IMR-90 (cell line): ENCODE measurements around the gene MAT2A. TPM values are rescaled to one million over a fixed set of nuclear protein-coding genes. Genes with fewer than 3 reads are reported as not detected.

Experiments
- ATAC-seq: fragments of 200-7000 bp; cut with Tn5 transposase; 2 replicates; pipeline ENCODE4 v1.9.1; 2020; ENCODE audit warnings: low read depth, mild to moderate bottlenecking, moderate library complexity
- BruUV-seq: library from RNA; stranded (reverse); fragments of 400-500 nt; replicated peaks from 2 replicates; lab custom pipeline; 2021; lab: Mats Ljungman, UMichigan
- CTCF ChIA-PET: fragments of 300-600 bp; formaldehyde crosslinking; extraction: SDS; loops from one replicate; lab custom pipeline; 2021; ENCODE audit warnings: antibody characterized with exemption; lab: Yijun Ruan, JAX
- POLR2A ChIA-PET: fragments of 300-600 bp; sonication (Branson Sonifier 250); formaldehyde crosslinking; loops from one replicate; lab custom pipeline; 2022; ENCODE audit warnings: antibody characterized with exemption; ENCODE audit not compliant: unreplicated experiment; lab: Charles Lee
- DNase-seq: peaks from one replicate; pipeline ENCODE4 v3.0.0; 2013
- H2AFZ ChIP-seq: replicated peaks from 2 replicates; pipeline ENCODE3; 2013; ENCODE audit warnings: low read length, mild to moderate bottlenecking; ENCODE audit not compliant: poor library complexity
- H2AK5ac ChIP-seq: 2 replicates; pipeline ENCODE4 v1.6.1; 2013; ENCODE audit warnings: low read depth, low read length, inconsistent platforms
- H2AK9ac ChIP-seq: replicated peaks from 2 replicates; pipeline ENCODE3; 2013; ENCODE audit warnings: mild to moderate bottlenecking, low read depth, low read length, moderate library complexity; ENCODE audit not compliant: poor library complexity
- H2BK120ac ChIP-seq: 2 replicates; pipeline ENCODE4 v1.6.1; 2013; ENCODE audit warnings: low read depth, low read length, inconsistent platforms
- H2BK15ac ChIP-seq: 3 replicates; pipeline ENCODE4 v1.6.1; 2013; ENCODE audit warnings: low read depth, low read length, inconsistent platforms
- H2BK20ac ChIP-seq: 2 replicates; pipeline ENCODE4 v1.6.1; 2013; ENCODE audit warnings: low read depth, mild to moderate bottlenecking, inconsistent platforms, low read length, moderate library complexity
- H2BK5ac ChIP-seq: 2 replicates; pipeline ENCODE4 v1.6.1; 2013; ENCODE audit warnings: mild to moderate bottlenecking, low read depth, low read length, inconsistent platforms; ENCODE audit not compliant: poor library complexity, severe bottlenecking
- H3K14ac ChIP-seq: replicated peaks from 2 replicates; pipeline ENCODE4 v1.6.1; 2013; ENCODE audit warnings: low read depth, low read length, inconsistent platforms
- H3K18ac ChIP-seq: 2 replicates; pipeline ENCODE4 v1.6.1; 2013; ENCODE audit warnings: low read depth, low read length, control low read depth
- H3K23ac ChIP-seq: 2 replicates; pipeline ENCODE4 v1.6.1; 2013; ENCODE audit warnings: low read depth, low read length, inconsistent platforms
- H3K27ac ChIP-seq: 2 replicates; pipeline ENCODE4 v1.5.1; 2013; ENCODE audit warnings: mild to moderate bottlenecking, control low read depth, low read length; ENCODE audit not compliant: insufficient read depth
- H3K27me3 ChIP-seq: 2 replicates; pipeline ENCODE4 v1.6.1; 2013; ENCODE audit warnings: low read length; ENCODE audit not compliant: control insufficient read depth, insufficient read depth
- H3K36me3 ChIP-seq: 2 replicates; pipeline ENCODE4 v1.6.1; 2013; ENCODE audit warnings: low read length, mixed read lengths; ENCODE audit not compliant: control insufficient read depth, insufficient read depth
- H3K4ac ChIP-seq: 2 replicates; pipeline ENCODE4 v1.6.1; 2013; ENCODE audit warnings: low read depth, low read length, inconsistent platforms
- H3K4me1 ChIP-seq: 2 replicates; pipeline ENCODE4 v1.6.1; 2013; ENCODE audit warnings: low read length, mixed read lengths; ENCODE audit not compliant: control insufficient read depth, insufficient read depth
- H3K4me2 ChIP-seq: 2 replicates; pipeline ENCODE4 v1.6.1; 2013; ENCODE audit warnings: low read depth, mild to moderate bottlenecking, control low read depth, low read length, moderate library complexity
- H3K4me3 ChIP-seq: 2 replicates; pipeline ENCODE4 v1.5.1; 2013; ENCODE audit warnings: low read depth, mild to moderate bottlenecking, control low read depth, low read length, moderate library complexity; ENCODE audit not compliant: insufficient read depth
- H3K56ac ChIP-seq: 2 replicates; pipeline ENCODE4 v1.6.1; 2013; ENCODE audit warnings: low read length, inconsistent platforms; ENCODE audit not compliant: insufficient read depth; ENCODE audit errors: extremely low read depth
- H3K79me1 ChIP-seq, 2 experiments: 2 replicates each; pipeline ENCODE4 v1.6.1; 2013; ENCODE audit warnings: low read length in 2 of 2, inconsistent platforms in 1 of 2, low read depth in 1 of 2
- H3K9ac ChIP-seq: 2 replicates; pipeline ENCODE4 v1.6.1; 2013; ENCODE audit warnings: low read depth, low read length, control low read depth
- H3K9me1 ChIP-seq: 2 replicates; pipeline ENCODE4 v1.6.1; 2013; ENCODE audit warnings: low read length, inconsistent platforms; ENCODE audit not compliant: insufficient read depth
- H3K9me3 ChIP-seq: 2 replicates; pipeline ENCODE4 v1.6.1; 2013; ENCODE audit warnings: low read length; ENCODE audit not compliant: control insufficient read depth, insufficient read depth
- H4K20me1 ChIP-seq: 2 replicates; pipeline ENCODE4 v1.6.1; 2013; ENCODE audit warnings: low read length, inconsistent platforms; ENCODE audit not compliant: insufficient read depth
- H4K5ac ChIP-seq: 2 replicates; pipeline ENCODE4 v1.6.1; 2013; ENCODE audit warnings: mild to moderate bottlenecking, low read depth, low read length, control low read depth
- H4K8ac ChIP-seq, 2 experiments: 2 replicates each; pipeline ENCODE4 v1.6.1; 2013; ENCODE audit warnings: low read depth in 2 of 2, low read length in 2 of 2, control low read depth in 1 of 2, inconsistent platforms in 1 of 2
- H4K91ac ChIP-seq: 2 replicates; pipeline ENCODE4 v1.6.1; 2013; ENCODE audit warnings: low read depth, low read length, inconsistent platforms; ENCODE audit not compliant: insufficient read depth
- BHLHE40 ChIP-seq: fragments of 150-350 bp; IDR thresholded peaks from 2 replicates; pipeline ENCODE4 v1.6.1; 2016; ENCODE audit warnings: mild to moderate bottlenecking, low read depth, low read length
- CHD1 ChIP-seq: IDR thresholded peaks from 2 replicates; pipeline ENCODE4 v1.6.1; 2012; ENCODE audit warnings: low read depth, low read length, improper control_type of control experiment
- MXI1 ChIP-seq: IDR thresholded peaks from 2 replicates; pipeline ENCODE4 v1.6.1; 2012; ENCODE audit warnings: low read depth, mild to moderate bottlenecking, low read length, moderate library complexity, borderline replicate concordance
- NFE2L2 ChIP-seq: fragments of 150-350 bp; IDR thresholded peaks from 2 replicates; pipeline ENCODE4 v1.6.1; 2016; ENCODE audit warnings: low read depth, mild to moderate bottlenecking, low read length
- POLR2A ChIP-seq: IDR thresholded peaks from 2 replicates; pipeline ENCODE4 v1.6.1; 2012; ENCODE audit warnings: mild to moderate bottlenecking, low read depth, low read length
- RCOR1 ChIP-seq: IDR thresholded peaks from 2 replicates; pipeline ENCODE4 v1.6.1; 2012; ENCODE audit warnings: mild to moderate bottlenecking, low read length, improper control_type of control experiment; ENCODE audit not compliant: insufficient replicate concordance
- RFX5 ChIP-seq: IDR thresholded peaks from 2 replicates; pipeline ENCODE4 v1.8.0; 2012; ENCODE audit warnings: low read depth, mild to moderate bottlenecking, low read length, moderate library complexity
- dilution Hi-C: fragments of 300-500 bp; cut with HindIII; formaldehyde crosslinking; loops from one replicate; pipeline ENCODE4 v1.14.3; 2018; ENCODE audit warnings: low sequenced_read_pairs; ENCODE audit not compliant: unreplicated experiment
- in situ Hi-C: fragments of 300-500 bp; cut with MboI; formaldehyde crosslinking; loops from 3 replicates; pipeline ENCODE4 v1.14.3; 2019; ENCODE audit warnings: low sequenced_read_pairs, inconsistent platforms, mixed read lengths
- intact Hi-C: fragments of 100-400 bp; cut with micrococcal nuclease; formaldehyde crosslinking; loops from 2 replicates; pipeline ENCODE4 v1.10.0; 2022
- polyA plus RNA-seq, 3 experiments: library from polyadenylated mRNA; depleted of rRNA; stranded (reverse); fragments of >200 nt; gene quantifications; 2 replicates each; pipeline ENCODE4 v1.2.3, GENCODE V29; 2012; ENCODE audit warnings: low replicate concordance in 1 of 3
- total RNA-seq: library from RNA; depleted of rRNA; stranded (reverse); fragments of >200 nt; gene quantifications from 2 replicates; pipeline ENCODE4 v1.2.3, GENCODE V29; 2012
- TF ChIP-seq, protein P1 (sequence below): conservative IDR thresholded peaks from 2 replicates; pipeline ENCODE4 v1.5.1; 2012; ENCODE audit warnings: mild to moderate bottlenecking, low read depth, low read length, improper control_type of control experiment

The MAT2A gene
- total and polyA plus RNA-seq, 2 of the 4 experiments (the other 2 are of a cell fraction) = 94.1 to 223 TPM

DNA sequence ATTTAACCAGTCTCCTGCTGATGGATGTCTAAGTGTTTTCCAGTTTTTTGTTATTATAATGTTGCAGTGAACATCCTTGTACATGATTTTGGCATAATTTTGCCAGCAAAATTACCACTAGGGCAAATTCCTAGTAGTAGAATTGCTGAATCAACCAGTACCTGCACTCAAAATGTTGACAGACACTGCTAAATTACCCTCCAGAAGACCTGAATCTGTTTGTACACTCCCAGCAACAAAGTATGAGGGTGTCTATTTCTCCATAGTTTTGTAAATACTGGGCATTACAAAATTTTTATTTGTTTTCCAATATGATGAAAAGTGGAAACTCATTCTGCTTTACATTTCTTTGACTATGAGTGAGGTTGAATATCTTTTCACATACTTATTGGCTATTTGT is 11.2 kb upstream of the MAT2A start:
- dilution Hi-C loops = no loop called here
- no peaks in the 10 kb centered on the region for H3K9me3 ChIP-seq
- H3K4me1 ChIP-seq = peaks cover 13% of the 10 kb centered on the region; the same call in 1 of the 2 replicates
- H3K36me3 ChIP-seq = no peaks in the 10 kb centered on the region
- no peaks in the 10 kb centered on the region; the same call in 1 of the 2 replicates for H3K27me3 ChIP-seq
- no peak overlapping the region for H4K8ac ChIP-seq
- no peak overlapping the region for H3K14ac ChIP-seq
- H3K4me3 ChIP-seq = no peak overlapping the region
- H3K27ac ChIP-seq = no peak overlapping the region
- no peak overlapping the region for H3K56ac ChIP-seq
- no peak overlapping the region for H3K4me2 ChIP-seq
- ChIA-PET CTCF (no interaction called here), POLR2A (no interaction called here)
- no peak overlapping the region for H2AK5ac ChIP-seq
- no peak overlapping the region for H3K18ac ChIP-seq
- no peak for TF ChIP-seq RFX5
- no peak for TF ChIP-seq NFE2L2
- TF ChIP-seq CHD1 = no peak
- no peak for TF ChIP-seq RCOR1
- TF ChIP-seq BHLHE40 = no peak
- no peak for TF ChIP-seq MXI1
- TF ChIP-seq, protein P1, sequence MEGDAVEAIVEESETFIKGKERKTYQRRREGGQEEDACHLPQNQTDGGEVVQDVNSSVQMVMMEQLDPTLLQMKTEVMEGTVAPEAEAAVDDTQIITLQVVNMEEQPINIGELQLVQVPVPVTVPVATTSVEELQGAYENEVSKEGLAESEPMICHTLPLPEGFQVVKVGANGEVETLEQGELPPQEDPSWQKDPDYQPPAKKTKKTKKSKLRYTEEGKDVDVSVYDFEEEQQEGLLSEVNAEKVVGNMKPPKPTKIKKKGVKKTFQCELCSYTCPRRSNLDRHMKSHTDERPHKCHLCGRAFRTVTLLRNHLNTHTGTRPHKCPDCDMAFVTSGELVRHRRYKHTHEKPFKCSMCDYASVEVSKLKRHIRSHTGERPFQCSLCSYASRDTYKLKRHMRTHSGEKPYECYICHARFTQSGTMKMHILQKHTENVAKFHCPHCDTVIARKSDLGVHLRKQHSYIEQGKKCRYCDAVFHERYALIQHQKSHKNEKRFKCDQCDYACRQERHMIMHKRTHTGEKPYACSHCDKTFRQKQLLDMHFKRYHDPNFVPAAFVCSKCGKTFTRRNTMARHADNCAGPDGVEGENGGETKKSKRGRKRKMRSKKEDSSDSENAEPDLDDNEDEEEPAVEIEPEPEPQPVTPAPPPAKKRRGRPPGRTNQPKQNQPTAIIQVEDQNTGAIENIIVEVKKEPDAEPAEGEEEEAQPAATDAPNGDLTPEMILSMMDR = no peak
- no peak for TF ChIP-seq POLR2A
- H3K9ac ChIP-seq = no peak overlapping the region
- no TSS peak for BruUV-seq
- H2BK15ac ChIP-seq = no peak overlapping the region
- H3K4ac ChIP-seq = no peak overlapping the region
- no peak overlapping the region for H2AK9ac ChIP-seq
- DNase-seq (no peak), ATAC-seq (no peak)
- intact Hi-C loops = no loop called here
- H2BK20ac ChIP-seq = no peak overlapping the region
- H2BK120ac ChIP-seq = no peak overlapping the region
- H4K20me1 ChIP-seq = no peaks in the 10 kb centered on the region
- peaks cover 4% of the 10 kb centered on the region; the same call in 1 of the 2 replicates for H3K9me1 ChIP-seq
- in situ Hi-C loops = no loop called here
- no peak overlapping the region for H4K5ac ChIP-seq
- no peaks in the 10 kb centered on the region for H3K79me1 ChIP-seq
- no peak overlapping the region for H2BK5ac ChIP-seq
- H2AFZ ChIP-seq = no peak overlapping the region
- H4K91ac ChIP-seq = no peak overlapping the region
- H3K23ac ChIP-seq = no peak overlapping the region
